HT-29 (cell line): ENCODE results near the gene ATXN7L3. TPM values are rescaled to one million over a fixed set of nuclear protein-coding genes. Genes with fewer than 3 reads are reported as not detected.

Source experiments
- small RNA-seq: library from RNA; depleted of rRNA; stranded (forward); fragments of <200 nt; gene quantifications from one replicate; pipeline ENCODE3, GENCODE V24; 2014
- total RNA-seq: library from RNA; depleted of rRNA; stranded (reverse); fragments of >200 nt; shearing (Covaris generic); gene quantifications from 2 replicates; pipeline ENCODE4 v1.2.3, GENCODE V29; 2014; rRNA removed

Gene ATXN7L3
- total RNA-seq, 1 experiment from 2014 or later = 82.7 TPM

Small RNA genes lying within 50 kb of the gene (small RNA-seq; reads per million reads assigned to genes)
- gene MIR6782 = not detected

Other genes starting within 250 kb of the ATXN7L3 start
- gene PYY, start 245.9 kb downstream of the ATXN7L3 start, total RNA-seq = not detected in 2 replicates
- gene NAGS, start 195.3 kb downstream of the ATXN7L3 start, total RNA-seq = 2.7 and 4.2 TPM in 2 replicates
- gene TMEM101, start 184.9 kb downstream of the ATXN7L3 start, total RNA-seq = 78.2 and 83.1 TPM in 2 replicates
- 38.9 and 50.0 TPM in 2 replicates for gene LSM12, start 133.2 kb downstream of the ATXN7L3 start, total RNA-seq
- gene G6PC3, start 129.1 kb downstream of the ATXN7L3 start, total RNA-seq = 64.6 and 74.2 TPM in 2 replicates
- 54.8 and 56.3 TPM in 2 replicates for gene HDAC5, start 76.2 kb downstream of the ATXN7L3 start, total RNA-seq
- gene HROB, start 58.0 kb downstream of the ATXN7L3 start, total RNA-seq = 5.8 and 7.8 TPM in 2 replicates
- gene ASB16, start 29.2 kb downstream of the ATXN7L3 start, total RNA-seq = 0.03 TPM in 1 of 2 replicates, not detected in the other
- 41.9 and 45.4 TPM in 2 replicates for gene TMUB2, start 12.9 kb downstream of the ATXN7L3 start, total RNA-seq
- gene UBTF, start 19.8 kb upstream of the ATXN7L3 start, total RNA-seq = 61.8 and 65.2 TPM in 2 replicates
- gene SLC4A1, start 68.3 kb upstream of the ATXN7L3 start, total RNA-seq = not detected in 2 replicates
- gene RUNDC3A, start 108.7 kb upstream of the ATXN7L3 start, total RNA-seq = 0.16 and 0.36 TPM in 2 replicates
- 387 and 399 TPM in 2 replicates for gene SLC25A39, start 124.9 kb upstream of the ATXN7L3 start, total RNA-seq
- gene GRN, start 145.4 kb upstream of the ATXN7L3 start, total RNA-seq = 637 and 715 TPM in 2 replicates
- gene FAM171A2, start 164.0 kb upstream of the ATXN7L3 start, total RNA-seq = 2.1 and 3.0 TPM in 2 replicates
- gene ITGA2B, start 189.8 kb upstream of the ATXN7L3 start, total RNA-seq = 0.05 TPM in 1 of 2 replicates, not detected in the other